HG03175 (cell line): ENCODE data around the gene SPAG8.
A peak's percentile ranks its signal among the peaks of the same experiment; 100 is the strongest.

Source experiments
- ATAC-seq: cut with Tn5 transposase; IDR thresholded peaks from one replicate; pipeline ENCODE4 v1.9.1; 2021; ENCODE audit warnings: mild to moderate bottlenecking, moderate library complexity; ENCODE audit not compliant: unreplicated experiment

Gene SPAG8

GRCh38 chr9:35813434-35814105 lies 1.5 kb upstream of the SPAG8 start:
- ATAC-seq, result no peak

DNA sequence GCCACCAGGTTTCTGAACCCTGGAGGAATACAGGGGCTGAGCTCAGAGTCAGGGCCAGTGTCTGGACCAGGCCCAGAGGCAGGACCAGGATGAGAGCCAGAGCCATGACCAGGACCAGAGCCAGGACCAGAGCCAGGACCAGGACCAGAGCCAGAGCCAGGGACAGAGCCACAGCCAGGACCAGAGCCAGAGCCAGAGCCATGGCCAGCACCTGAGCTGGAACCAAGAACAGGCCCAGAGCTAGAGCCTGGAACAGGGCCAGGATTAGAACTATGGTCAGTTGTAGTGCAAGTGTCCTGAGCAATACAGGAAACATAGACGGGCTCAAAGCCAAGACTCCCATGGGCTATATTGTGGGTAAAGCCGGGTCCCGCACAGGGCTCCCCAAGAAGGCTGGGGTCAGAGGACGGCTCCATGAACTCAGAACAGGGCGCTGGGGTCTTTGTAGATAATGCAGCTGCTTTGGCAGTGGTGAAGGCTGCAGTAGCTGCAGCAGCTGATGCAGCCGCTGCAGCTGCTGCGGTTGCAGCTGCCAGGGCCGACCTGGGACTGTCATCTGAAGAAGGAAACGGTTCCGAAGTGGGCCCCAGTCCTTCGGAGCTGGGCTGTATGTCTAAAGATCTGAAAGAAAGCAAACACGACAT lies 559 bp downstream of the SPAG8 start:
- no peak for ATAC-seq

- no peak for ATAC-seq
Measured at GRCh38 chr9:35810122-35810521, 1.9 kb downstream of the SPAG8 start.

DNA sequence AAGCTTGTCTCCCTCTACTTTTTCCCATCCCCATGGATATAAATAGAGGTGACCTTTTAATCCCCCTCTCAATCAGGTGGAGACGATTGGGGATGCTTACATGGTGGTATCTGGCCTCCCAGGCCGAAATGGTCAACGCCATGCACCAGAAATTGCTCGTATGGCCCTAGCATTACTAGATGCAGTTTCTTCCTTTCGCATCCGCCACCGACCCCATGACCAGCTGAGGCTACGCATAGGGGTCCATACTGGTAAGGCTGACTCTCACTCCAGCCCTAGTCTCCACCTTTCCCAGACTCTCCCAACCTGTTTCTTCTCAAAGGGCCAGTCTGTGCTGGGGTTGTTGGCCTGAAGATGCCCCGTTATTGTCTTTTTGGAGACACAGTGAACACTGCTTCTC lies 3.6 kb downstream of the SPAG8 start:
- no peak for ATAC-seq

DNA sequence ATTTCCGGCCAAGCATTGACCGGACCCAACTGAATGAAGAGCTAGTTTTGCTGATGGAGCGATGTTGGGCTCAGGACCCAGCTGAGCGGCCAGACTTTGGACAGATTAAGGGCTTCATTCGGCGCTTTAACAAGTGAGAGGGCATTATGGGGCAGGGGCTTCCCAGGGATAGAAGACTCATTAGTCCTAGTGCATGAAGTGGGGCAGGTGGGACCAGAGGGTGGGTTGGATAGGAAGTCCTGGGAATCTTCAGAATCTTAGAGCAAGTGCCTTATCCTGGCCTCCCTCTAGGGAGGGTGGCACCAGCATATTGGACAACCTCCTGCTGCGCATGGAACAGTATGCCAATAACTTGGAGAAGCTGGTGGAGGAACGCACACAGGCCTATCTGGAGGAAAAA lies 6.0 kb downstream of the SPAG8 start:
- ATAC-seq, result no peak

GRCh38 chr9:35801328-35802128 lies 10.5 kb downstream of the SPAG8 start:
- ATAC-seq, result no peak

- ATAC-seq, result no peak
Measured at GRCh38 chr9:35800530-35800929, 11.5 kb downstream of the SPAG8 start.

- ATAC-seq, result no peak
Measured at GRCh38 chr9:35798658-35799374, 13.2 kb downstream of the SPAG8 start.

DNA sequence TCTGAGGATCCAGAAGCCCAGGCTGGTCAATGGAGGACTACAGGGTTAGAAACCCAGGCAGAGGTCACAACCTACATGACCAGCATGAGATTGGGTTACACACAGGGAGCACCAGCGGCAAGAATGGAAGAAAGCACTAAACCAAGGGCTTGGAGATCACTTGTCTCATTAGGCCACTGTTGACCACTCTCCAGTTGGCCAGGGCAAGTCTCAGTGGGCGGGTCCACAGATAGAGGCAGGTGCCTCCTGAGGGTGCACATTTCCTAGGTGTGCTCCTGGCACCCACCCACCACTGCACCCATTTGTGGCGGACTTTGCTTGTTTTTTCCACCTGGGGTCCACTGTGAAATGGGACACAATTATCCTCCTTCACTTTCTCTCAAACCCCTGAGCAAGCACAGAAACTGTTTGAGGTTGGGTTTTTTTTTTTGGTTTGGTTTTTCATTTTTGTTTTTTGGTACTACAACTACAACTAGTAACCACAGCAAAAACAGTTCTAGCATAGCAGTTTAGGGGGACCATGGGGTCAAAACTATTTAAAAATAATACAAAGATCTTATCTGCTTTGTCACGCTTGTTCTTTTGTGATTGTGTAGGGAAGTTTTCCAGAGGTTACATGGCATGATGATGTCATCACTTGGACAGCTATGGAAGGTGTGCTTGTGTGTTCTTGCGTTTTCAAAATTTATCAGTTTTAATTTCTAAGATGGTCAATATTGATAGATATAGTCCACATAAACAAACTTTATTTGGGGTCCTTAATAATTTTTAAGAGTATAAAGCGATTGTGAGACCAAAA lies 14.6 kb downstream of the SPAG8 start:
- ATAC-seq, result no peak

DNA sequence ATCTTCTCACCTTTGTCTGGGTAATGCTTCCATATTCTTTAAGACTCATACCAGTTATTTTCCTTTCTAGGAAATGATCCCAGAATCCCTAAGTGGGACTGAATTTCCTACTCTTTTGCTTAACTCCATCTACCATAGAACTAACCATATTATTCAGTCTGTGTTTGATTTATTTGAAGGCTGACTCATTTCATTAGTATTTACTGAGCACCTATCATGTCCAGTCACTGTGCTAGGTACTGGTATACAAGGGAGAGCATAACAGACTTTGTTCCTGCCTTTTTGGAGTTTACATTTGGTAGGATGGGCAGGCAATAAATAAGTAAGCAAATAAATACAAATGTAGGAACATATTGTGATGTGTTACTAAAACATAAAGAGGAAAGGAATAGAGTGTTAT lies 16.4 kb downstream of the SPAG8 start:
- no peak for ATAC-seq

DNA sequence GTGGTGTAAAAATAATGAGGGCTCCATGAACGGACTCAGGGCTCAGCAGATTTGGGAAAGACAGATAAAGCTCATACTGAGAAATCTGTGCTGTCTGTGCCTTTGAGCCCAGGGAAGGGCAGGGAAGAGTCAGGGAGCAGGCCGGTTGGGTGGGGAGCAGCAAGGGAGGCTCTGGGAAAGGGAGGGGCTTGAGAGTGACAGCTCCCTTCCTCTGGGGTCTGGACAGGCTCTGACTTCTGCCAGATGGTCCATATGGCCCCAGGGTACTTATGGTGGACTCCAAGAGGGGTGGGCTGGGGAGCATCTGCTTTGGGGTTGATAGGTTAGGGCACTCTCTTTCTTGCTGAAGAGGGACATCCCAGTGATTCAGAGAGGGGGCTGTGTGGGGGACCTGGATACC lies 18.6 kb downstream of the SPAG8 start:
- ATAC-seq, result no peak

GRCh38 chr9:35792826-35793225 lies 19.2 kb downstream of the SPAG8 start:
- ATAC-seq, result no peak

- ATAC-seq, result no peak
Measured at GRCh38 chr9:35792024-35792813, 19.8 kb downstream of the SPAG8 start.

GRCh38 chr9:35791297-35791921 lies 20.7 kb downstream of the SPAG8 start, which contains the start of gene NPR2:
NPR2 (plus strand) TSS chr9:35791591; CDS start chr9:35792409, 818 bp downstream.
- no peak for ATAC-seq

DNA sequence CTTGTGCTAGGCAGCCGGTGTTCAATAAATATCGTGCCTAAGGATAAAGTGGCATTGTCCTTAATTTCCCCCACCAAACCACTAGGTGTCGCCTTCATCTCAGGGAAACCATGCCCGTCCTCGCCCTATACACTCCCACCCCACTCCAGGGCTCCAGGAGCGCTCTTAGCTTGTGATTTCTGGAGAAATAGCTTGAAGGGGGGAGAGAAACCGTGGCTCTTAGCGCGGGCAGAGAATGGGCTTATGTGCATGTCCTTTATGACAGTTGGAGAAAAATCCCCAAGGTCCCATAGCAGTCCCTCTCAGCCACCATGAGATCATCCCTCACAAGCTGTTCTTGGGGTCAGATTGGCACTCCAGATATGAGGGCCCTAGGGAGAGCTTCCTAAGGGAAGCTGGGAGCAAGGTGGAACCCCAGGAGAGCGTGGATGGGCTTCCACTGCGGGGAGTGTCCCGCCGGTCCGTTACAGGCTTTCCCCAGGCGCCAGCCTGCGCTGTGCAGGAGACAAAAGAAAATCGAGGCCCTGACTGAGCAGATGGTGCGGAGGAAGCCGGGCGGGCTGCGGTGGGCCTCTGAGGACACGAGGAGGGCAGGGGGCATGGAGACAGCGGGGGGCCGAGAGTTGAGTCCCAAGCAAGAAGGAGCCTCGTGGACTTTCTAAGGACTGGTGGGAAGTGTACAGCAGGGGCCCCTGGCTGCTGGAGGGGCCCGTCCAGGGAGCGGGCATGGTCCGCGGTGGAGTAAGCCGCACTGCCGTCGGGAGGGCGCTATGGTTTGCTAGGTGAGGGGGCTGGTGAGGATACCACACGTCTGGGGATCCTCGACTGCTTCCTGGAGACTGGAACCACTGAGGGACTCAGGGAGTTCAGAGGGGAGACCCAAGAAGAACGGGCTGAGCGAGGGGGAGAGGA lies 21.4 kb downstream of the SPAG8 start:
- ATAC-seq, result peak; percentile 55

DNA sequence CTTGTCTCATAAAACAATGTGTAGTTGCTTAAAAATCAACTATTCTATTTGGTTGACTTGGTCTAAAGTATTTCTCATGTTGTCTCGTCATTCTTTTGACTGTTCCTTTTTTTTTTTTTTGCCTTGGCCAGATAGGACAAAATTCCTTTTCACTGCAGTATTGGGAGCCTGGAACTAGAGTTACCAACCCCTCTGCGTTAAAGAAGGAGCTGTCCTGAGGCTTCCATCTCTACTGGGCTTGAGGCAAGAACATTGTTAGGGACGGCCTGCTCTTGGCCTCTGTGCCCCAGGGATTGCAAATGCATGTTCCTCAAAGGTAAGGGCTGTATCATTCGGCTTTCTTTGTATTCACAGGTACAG lies 22.1 kb downstream of the SPAG8 start:
- no peak for ATAC-seq

DNA sequence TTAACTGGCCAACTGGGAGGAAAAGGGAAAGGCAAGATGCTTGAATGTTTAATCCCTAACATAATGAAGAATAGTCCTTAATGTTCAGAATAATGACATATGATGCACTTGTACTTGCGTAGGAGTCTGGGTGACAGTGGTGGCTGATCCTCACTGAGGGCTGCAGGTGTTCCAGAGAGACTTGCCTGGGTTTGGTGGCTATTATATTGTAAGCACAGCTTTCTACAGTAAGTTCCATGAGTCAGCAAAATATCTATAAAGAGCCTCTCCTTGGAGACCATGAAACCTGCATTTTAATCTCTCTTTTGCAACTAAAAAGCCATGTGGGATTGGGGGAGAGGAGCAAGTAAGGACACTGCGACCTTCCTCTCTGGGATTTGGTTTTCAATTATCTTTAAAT lies 22.5 kb downstream of the SPAG8 start:
- no peak for ATAC-seq

DNA sequence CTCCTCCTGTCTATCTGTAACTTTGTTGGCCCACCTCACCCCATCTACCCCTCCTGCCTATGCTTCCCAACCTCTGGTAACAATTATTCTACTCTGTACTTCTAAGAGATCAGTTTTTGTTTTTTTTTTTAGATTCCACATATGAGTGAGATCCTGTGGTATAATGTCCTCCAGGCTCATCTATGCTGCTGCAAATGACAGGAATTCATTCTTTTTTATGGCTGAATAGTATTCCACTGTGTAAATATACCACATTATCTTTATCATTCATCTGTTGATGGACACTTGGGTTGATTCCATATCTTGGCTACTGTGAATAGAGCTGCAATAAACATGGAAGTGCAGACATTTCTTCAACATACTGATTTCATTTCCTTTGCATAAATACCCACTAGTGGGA lies 28.6 kb downstream of the SPAG8 start:
- no peak for ATAC-seq
